IPS-18a (cell line): ENCODE results near the gene OXLD1.

Source experiments
- H3K27ac ChIP-seq: one replicate; pipeline ENCODE4 v1.5.1; 2013; ENCODE audit warnings: low read length
- H3K27me3 ChIP-seq: one replicate; pipeline ENCODE4 v1.6.1; 2013; ENCODE audit warnings: mild to moderate bottlenecking, low read length; ENCODE audit not compliant: control insufficient read depth, insufficient read depth
- H3K36me3 ChIP-seq: one replicate; pipeline ENCODE4 v1.6.1; 2013; ENCODE audit warnings: low read depth, low read length; ENCODE audit not compliant: control insufficient read depth
- H3K4me1 ChIP-seq: one replicate; pipeline ENCODE4 v1.6.1; 2013; ENCODE audit warnings: low read depth, low read length; ENCODE audit not compliant: control insufficient read depth
- H3K4me3 ChIP-seq: one replicate; pipeline ENCODE4 v1.5.1; 2013; ENCODE audit warnings: low read length
- H3K9ac ChIP-seq: one replicate; pipeline ENCODE4 v1.6.1; 2013; ENCODE audit warnings: mild to moderate bottlenecking, low read length, moderate library complexity
- H3K9me3 ChIP-seq: one replicate; pipeline ENCODE4 v1.6.1; 2013; ENCODE audit warnings: low read depth, low read length; ENCODE audit not compliant: control insufficient read depth

Gene OXLD1

DNA sequence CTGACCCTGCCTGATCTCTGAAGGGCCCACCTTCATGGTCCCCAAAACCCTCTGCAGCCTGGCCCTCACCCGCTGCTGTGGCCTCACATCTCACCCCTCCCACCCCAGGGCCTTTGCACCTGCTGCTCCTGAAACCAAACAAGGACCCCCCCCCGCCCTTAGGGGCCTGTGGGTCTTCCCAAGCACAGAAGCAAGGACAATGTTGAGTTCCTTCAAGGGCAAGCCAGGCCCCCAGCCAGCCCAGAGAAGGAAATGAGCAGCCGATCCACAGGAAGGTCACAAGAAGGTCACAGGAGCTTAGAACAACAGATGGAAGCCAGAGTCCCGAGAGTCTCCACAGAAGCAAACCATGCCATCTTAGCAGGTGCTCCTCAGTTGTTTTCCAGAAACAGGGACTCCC lies 9.6 kb downstream of the OXLD1 start:
- Histone ChIP-seq H3K36me3 (no peaks in the 10 kb centered on the region), H3K9ac (no peak overlapping the region)

GRCh38 chr17:81656118-81656743 lies 10.2 kb downstream of the OXLD1 start, which contains the start of gene PDE6G:
TSS of gene PDE6G (minus strand) at chr17:81656542. CDS start at chr17:81653305, 3,237 bp downstream.
- H3K4me3 ChIP-seq: no peak within 1 kb of the TSS
- H3K27me3 ChIP-seq: no peaks in the 10 kb centered on the region
- peaks cover 6% of the 10 kb centered on the region for H3K4me1 ChIP-seq
- no peak within 1 kb of the TSS for H3K27ac ChIP-seq
- H3K36me3 ChIP-seq: no peaks in the 10 kb centered on the region
- no peak within 1 kb of the TSS for H3K9ac ChIP-seq
- H3K9me3 ChIP-seq: no peaks in the 10 kb centered on the region

More for the DNA sequence above, 9.6 kb downstream of the OXLD1 start:
- Histone ChIP-seq H3K27ac (no peak overlapping the region), H3K9me3 (no peaks in the 10 kb centered on the region), H3K27me3 (no peaks in the 10 kb centered on the region), H3K4me3 (no peak overlapping the region), H3K4me1 (peaks cover 6% of the 10 kb centered on the region)

- Histone ChIP-seq H3K9ac (no peak overlapping the region), H3K4me1 (peaks cover 6% of the 10 kb centered on the region), H3K27ac (no peak overlapping the region), H3K36me3 (no peaks in the 10 kb centered on the region), H3K9me3 (no peaks in the 10 kb centered on the region), H3K27me3 (no peaks in the 10 kb centered on the region), H3K4me3 (no peak overlapping the region)
Observed at GRCh38 chr17:81655378-81656117, 10.9 kb downstream of the OXLD1 start.

GRCh38 chr17:81652906-81653771 lies 13.3 kb downstream of the OXLD1 start:
- peak overlapping the region; percentile 42 for H3K4me3 ChIP-seq
- H3K4me1 ChIP-seq: peaks cover 6% of the 10 kb centered on the region
- H3K36me3 ChIP-seq: no peaks in the 10 kb centered on the region
- H3K9me3 ChIP-seq: no peaks in the 10 kb centered on the region
- peaks cover 12% of the 10 kb centered on the region for H3K27me3 ChIP-seq
- no peak overlapping the region for H3K27ac ChIP-seq
- no peak overlapping the region for H3K9ac ChIP-seq

- Histone ChIP-seq H3K9ac (no peak overlapping the region), H3K27ac (no peak overlapping the region), H3K4me1 (peaks cover 6% of the 10 kb centered on the region)
Observed at GRCh38 chr17:81651692-81652091, 14.7 kb downstream of the OXLD1 start.

GRCh38 chr17:81650951-81651350 lies 15.5 kb downstream of the OXLD1 start:
- Histone ChIP-seq H3K4me1 (peaks cover 6% of the 10 kb centered on the region), H3K4me3 (no peak overlapping the region), H3K27ac (no peak overlapping the region), H3K9me3 (no peaks in the 10 kb centered on the region), H3K9ac (no peak overlapping the region), H3K27me3 (peaks cover 26% of the 10 kb centered on the region), H3K36me3 (no peaks in the 10 kb centered on the region)

More at GRCh38 chr17:81651692-81652091, 14.7 kb downstream of the OXLD1 start:
- Histone ChIP-seq H3K36me3 (no peaks in the 10 kb centered on the region), H3K4me3 (no peak overlapping the region), H3K27me3 (peaks cover 26% of the 10 kb centered on the region), H3K9me3 (no peaks in the 10 kb centered on the region)

GRCh38 chr17:81648707-81649085 lies 17.7 kb downstream of the OXLD1 start:
- Histone ChIP-seq H3K27me3 (peaks cover 26% of the 10 kb centered on the region), H3K36me3 (no peaks in the 10 kb centered on the region), H3K9me3 (no peaks in the 10 kb centered on the region), H3K9ac (no peak overlapping the region), H3K4me3 (no peak overlapping the region), H3K4me1 (peaks cover 6% of the 10 kb centered on the region), H3K27ac (no peak overlapping the region)

- Histone ChIP-seq H3K27me3 (peaks cover 26% of the 10 kb centered on the region), H3K36me3 (no peaks in the 10 kb centered on the region), H3K9ac (no peak overlapping the region), H3K27ac (no peak overlapping the region), H3K9me3 (no peaks in the 10 kb centered on the region), H3K4me1 (peaks cover under 1% of the 10 kb centered on the region), H3K4me3 (no peak overlapping the region)
Observed at GRCh38 chr17:81648013-81648706, 18.2 kb downstream of the OXLD1 start.

DNA sequence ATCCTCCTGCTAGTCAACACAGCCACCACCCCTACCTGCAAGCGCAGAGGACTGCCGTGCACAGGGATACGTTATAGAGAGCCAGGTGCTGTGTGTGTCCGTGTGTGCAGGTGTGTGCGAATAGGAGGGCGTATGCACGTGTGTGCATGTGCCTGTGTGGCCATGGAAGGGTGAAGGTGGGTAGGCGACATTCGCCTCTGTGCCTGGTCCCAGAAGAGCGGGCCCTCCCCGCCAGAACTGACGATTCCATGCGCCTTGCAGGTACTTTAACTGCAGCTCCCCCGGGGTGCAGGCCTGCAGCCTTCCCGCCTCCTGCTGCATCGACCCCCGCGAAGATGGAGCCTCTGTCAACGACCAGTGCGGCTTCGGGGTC lies 18.8 kb downstream of the OXLD1 start:
- Histone ChIP-seq H3K4me1 (no peaks in the 10 kb centered on the region), H3K27me3 (peaks cover 26% of the 10 kb centered on the region), H3K36me3 (no peaks in the 10 kb centered on the region), H3K9me3 (no peaks in the 10 kb centered on the region), H3K4me3 (no peak overlapping the region), H3K27ac (no peak overlapping the region), H3K9ac (no peak overlapping the region)

GRCh38 chr17:81646869-81647600 lies 19.4 kb downstream of the OXLD1 start:
- H3K27ac ChIP-seq: no peak overlapping the region

More at GRCh38 chr17:81646869-81647600, 19.4 kb downstream of the OXLD1 start:
- Histone ChIP-seq H3K36me3 (no peaks in the 10 kb centered on the region), H3K9ac (no peak overlapping the region), H3K4me3 (no peak overlapping the region), H3K4me1 (no peaks in the 10 kb centered on the region), H3K27me3 (peaks cover 26% of the 10 kb centered on the region), H3K9me3 (no peaks in the 10 kb centered on the region)
